Common myeloid progenitor, CD34-positive (primary cell): ENCODE data around the gene LAMP1.

Experiments
- CTCF ChIA-PET: fragments of 350-600 bp; sonication (Branson Sonifier 250); formaldehyde crosslinking; loops from one replicate; lab custom pipeline; 2021; ENCODE audit warnings: antibody characterized with exemption; lab: Charles Lee
- POLR2A ChIA-PET: fragments of 350-600 bp; sonication (Branson Sonifier 250); formaldehyde crosslinking; loops from one replicate; lab custom pipeline; 2021; ENCODE audit warnings: antibody characterized with exemption; lab: Charles Lee
- DNase-seq, 3 donors: peaks; one replicate each; pipeline versions ENCODE4 v3.0.0 to v3.0.0-alpha.2; 2013
- H3K27ac ChIP-seq, 2 experiments: 1 replicate in 1 of 2; 2 replicates in 1 of 2; pipeline ENCODE4 v1.7.0; 2013; ENCODE audit warnings: inconsistent platforms in 2 of 2, low read length in 2 of 2, mild to moderate bottlenecking in 2 of 2, low read depth in 1 of 2, moderate library complexity in 1 of 2; ENCODE audit not compliant: severe bottlenecking in 2 of 2, insufficient read depth in 1 of 2, poor library complexity in 1 of 2
- H3K27me3 ChIP-seq, 5 experiments: replicated peaks in 2 of 5; 1 replicate in 3 of 5; 2 replicates in 2 of 5; pipeline versions ENCODE4 v1.6.1 to v1.7.0; 2013; ENCODE audit warnings: low read length in 4 of 5, mild to moderate bottlenecking in 2 of 5, moderate library complexity in 2 of 5, inconsistent platforms in 1 of 5; ENCODE audit not compliant: insufficient read depth in 5 of 5, control insufficient read depth in 4 of 5
- H3K36me3 ChIP-seq, 4 experiments: 1 replicate in 2 of 4; 2 replicates in 2 of 4; pipeline versions ENCODE4 v1.6.1 to v1.7.0; 2013; ENCODE audit warnings: low read length in 3 of 4, control low read depth in 1 of 4, mild to moderate bottlenecking in 1 of 4; ENCODE audit not compliant: control insufficient read depth in 4 of 4, insufficient read depth in 4 of 4
- H3K4me1 ChIP-seq, 4 experiments: 1 replicate in 3 of 4; 2 replicates in 1 of 4; pipeline versions ENCODE4 v1.6.1 to v1.7.1; 2013; ENCODE audit warnings: low read length in 3 of 4, mild to moderate bottlenecking in 3 of 4, control low read depth in 1 of 4, inconsistent platforms in 1 of 4, moderate library complexity in 1 of 4; ENCODE audit not compliant: control insufficient read depth in 4 of 4, insufficient read depth in 4 of 4; ENCODE audit errors: control extremely low read depth in 1 of 4
- H3K4me3 ChIP-seq, 7 experiments: 1 replicate in 4 of 7; 2 replicates in 3 of 7; pipeline versions ENCODE4 v1.5.1 to v1.7.0; 2013; ENCODE audit warnings: mild to moderate bottlenecking in 7 of 7, low read length in 6 of 7, moderate library complexity in 6 of 7, inconsistent platforms in 2 of 7, low read depth in 2 of 7, control low read depth in 1 of 7; ENCODE audit not compliant: insufficient read depth in 4 of 7, control insufficient read depth in 1 of 7; ENCODE audit errors: extremely low read depth in 1 of 7
- H3K9me3 ChIP-seq, 5 experiments: 1 replicate in 4 of 5; 2 replicates in 1 of 5; pipeline versions ENCODE4 v1.6.1 to v1.7.1; 2013; ENCODE audit warnings: low read length in 4 of 5, mild to moderate bottlenecking in 2 of 5, inconsistent platforms in 1 of 5, low read depth in 1 of 5, moderate library complexity in 1 of 5; ENCODE audit not compliant: control insufficient read depth in 4 of 5, insufficient read depth in 2 of 5; ENCODE audit errors: control extremely low read depth in 1 of 5
- WGBS: methylation state at CpG from one replicate; pipeline ENCODE4 v1.1.5; 2013; ENCODE audit not compliant: insufficient coverage; 5-methylcytosine and 5-hydroxymethylcytosine counted together

LAMP1 gene

DNA sequence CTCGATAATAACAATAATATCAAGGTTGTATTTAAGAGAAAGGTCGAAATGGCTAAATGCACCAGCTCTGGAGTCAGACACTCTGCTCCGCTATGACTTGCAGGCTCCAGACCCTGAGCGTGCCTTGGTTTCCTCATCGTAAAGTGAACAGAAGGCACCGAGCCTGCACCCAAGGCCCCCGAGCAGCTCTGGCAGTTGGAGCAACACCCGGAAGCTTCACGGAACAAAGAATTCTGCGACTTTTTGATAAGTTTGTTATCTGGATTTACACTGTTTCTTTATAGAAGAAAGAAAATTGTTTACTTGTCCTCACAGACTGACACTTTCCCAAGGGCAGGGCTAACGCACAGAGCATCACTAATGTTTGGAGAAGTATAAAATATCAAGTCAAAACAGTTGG is 62.5 kb downstream of the LAMP1 start:
- Histone ChIP-seq H3K27ac (no peak overlapping the region), H3K4me3 (no peak overlapping the region), H3K9me3 (no peaks in the 10 kb centered on the region), H3K4me1 (peaks cover 0 to 15% (median 10%) of the 10 kb centered on the region in 4 experiments), H3K36me3 (no peaks in the 10 kb centered on the region), H3K27me3 (peaks cover 0 to 44% (median 23%) of the 10 kb centered on the region in 5 experiments)
- 84% methylated on average over 7 of the region's 11 CpGs for WGBS
- POLR2A ChIA-PET = interaction anchor here (0.5 kb wide), 1 partner anchor 808 kb away, joined by 3 read pairs; no protein-coding TSS in a partner anchor
- CTCF ChIA-PET = interaction anchor here (0.7 kb wide), 1 partner anchor 24 kb away, joined by 3 read pairs; no protein-coding TSS in a partner anchor
- DNase-seq = peak in 1 of 3 donors; percentile 13

DNA sequence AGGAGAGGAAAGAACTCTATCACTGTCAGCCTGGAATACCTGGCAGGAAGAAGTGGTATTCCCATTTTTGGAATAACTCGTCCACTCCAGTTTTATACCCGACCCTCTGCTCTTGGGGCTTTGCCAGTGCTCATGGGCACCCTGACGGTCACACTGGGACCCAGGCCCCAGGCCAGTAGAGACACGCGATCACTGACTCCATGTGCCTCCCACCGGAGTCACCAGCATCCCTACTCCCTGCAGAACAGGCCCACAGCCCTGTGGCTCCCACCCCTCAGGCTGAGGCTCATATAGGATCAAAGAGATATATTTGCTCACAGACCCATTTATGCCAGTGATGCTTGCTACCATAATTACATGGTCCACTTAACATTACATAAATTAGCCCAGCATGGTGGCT is 63.4 kb downstream of the LAMP1 start:
- 96% methylated on average over 6 of the region's 6 CpGs for WGBS
- Histone ChIP-seq H3K36me3 (no peaks in the 10 kb centered on the region), H3K4me1 (peaks cover 0 to 19% (median 12%) of the 10 kb centered on the region in 4 experiments), H3K4me3 (no peak overlapping the region), H3K9me3 (no peaks in the 10 kb centered on the region), H3K27me3 (peaks cover 0 to 53% (median 25%) of the 10 kb centered on the region in 5 experiments), H3K27ac (no peak overlapping the region)
- DNase-seq = no peak
- ChIA-PET POLR2A (no interaction called here), CTCF (no interaction called here)

DNA sequence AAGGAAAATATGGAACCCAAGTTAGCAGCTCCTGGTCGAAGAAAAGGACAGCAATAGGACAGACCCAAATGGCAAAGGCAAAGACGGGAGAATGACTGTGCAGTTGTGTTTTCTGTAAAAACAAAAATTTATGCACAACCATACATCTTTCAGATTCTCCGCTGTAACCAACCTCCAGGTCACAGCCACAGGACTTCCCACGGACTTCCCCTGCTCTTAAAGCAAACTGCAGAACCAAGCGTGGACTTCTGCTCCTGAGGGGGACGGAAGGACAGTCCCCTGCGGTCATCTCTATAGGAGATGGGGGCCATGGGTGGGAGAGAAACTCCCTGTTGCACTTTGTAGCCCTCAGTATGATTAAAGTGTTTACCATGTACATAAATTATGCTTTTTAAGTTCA is 64.4 kb downstream of the LAMP1 start:
- CTCF ChIA-PET = no interaction called here
- Histone ChIP-seq H3K4me1 (peaks cover 0 to 19% (median 12%) of the 10 kb centered on the region in 4 experiments), H3K4me3 (peak overlapping the region in 1 of 7 experiments; percentile 42), H3K36me3 (no peaks in the 10 kb centered on the region), H3K9me3 (no peaks in the 10 kb centered on the region), H3K27me3 (peaks cover 0 to 60% (median 25%) of the 10 kb centered on the region in 5 experiments), H3K27ac (no peak overlapping the region)
- POLR2A ChIA-PET = no interaction called here
- 0% methylated on average over 1 of the region's 7 CpGs for WGBS
- peak in 2 of 3 donors; percentile 56 to 61 for DNase-seq

DNA sequence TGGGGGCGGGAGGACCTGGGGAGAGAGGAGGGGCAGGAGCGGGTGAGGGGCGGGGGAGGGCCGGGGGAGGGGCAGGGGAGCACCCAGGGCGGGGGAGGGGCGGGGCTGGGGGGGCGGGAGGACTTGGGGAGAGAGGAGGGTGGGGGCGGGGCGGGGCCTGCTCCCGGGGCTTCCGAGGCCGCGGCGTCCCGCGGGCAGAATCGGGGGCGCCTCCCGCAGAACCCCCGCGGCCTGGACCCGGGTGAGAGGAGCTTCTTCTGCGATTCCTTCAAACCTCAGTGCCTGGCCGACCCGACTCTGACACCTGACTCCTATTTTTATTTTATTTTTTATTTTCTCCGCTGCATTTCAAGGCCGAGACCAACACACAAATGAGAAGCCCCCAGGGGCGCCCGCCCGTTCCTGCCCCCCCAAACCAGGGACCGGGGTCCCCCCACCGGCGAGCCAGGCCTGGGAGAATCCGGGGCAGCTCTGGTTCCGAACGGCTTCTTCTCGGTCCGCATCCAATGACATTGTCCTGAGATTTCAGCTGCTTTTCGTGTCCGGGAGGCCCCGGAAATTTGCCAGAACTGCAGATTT is 67.4 kb downstream of the LAMP1 start:
- H3K27me3 ChIP-seq = peaks cover 0 to 56% (median 20%) of the 10 kb centered on the region in 5 experiments
- WGBS = 24% methylated on average over 24 of the region's 41 CpGs
- H3K4me1 ChIP-seq = peaks cover 0 to 19% (median 12%) of the 10 kb centered on the region in 4 experiments
- CTCF ChIA-PET = no interaction called here
- H3K36me3 ChIP-seq = no peaks in the 10 kb centered on the region
- POLR2A ChIA-PET = no interaction called here
- no peak overlapping the region for H3K27ac ChIP-seq
- no peaks in the 10 kb centered on the region for H3K9me3 ChIP-seq
- peak in 2 of 3 donors; percentile 14 to 32 for DNase-seq
- H3K4me3 ChIP-seq = peak overlapping the region in 3 of 7 experiments; percentile 36 to 48 (median 36)

DNA sequence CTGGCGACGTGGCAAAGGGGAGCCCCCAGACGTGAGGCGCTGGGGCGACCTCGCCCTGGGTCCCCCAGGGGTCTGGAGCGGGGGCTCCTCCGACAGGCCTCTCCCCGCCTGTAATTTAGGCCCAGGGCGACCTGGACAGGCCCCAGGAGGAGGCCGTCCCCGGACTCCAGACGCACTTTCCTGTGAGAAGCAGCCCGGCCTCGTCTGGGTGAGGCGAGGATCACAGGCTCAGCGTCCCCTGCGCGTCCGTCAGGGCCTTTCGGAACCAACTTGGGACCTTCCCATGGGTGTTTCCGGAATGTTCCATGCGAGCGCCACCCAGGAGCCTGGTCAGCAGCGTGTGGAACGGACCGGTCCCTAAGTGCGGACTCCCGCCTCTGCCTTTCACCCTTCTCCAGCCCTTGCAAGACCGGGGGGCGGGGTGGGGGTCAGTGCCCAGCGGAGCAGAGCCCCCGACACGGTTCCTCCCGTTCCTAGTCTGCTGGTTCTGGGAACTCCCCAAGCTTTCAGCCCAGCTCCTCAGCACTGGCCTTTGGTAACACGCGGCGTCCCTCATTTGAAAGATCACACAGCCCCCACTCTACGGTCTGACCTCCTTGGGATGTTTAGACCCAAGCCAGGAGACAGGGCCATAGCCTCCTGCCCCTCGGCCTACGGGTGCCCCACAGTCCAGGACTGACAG is 68.0 kb downstream of the LAMP1 start:
- WGBS = 87% methylated on average over 30 of the region's 41 CpGs
- no peaks in the 10 kb centered on the region for H3K36me3 ChIP-seq
- H3K27ac ChIP-seq = no peak overlapping the region
- CTCF ChIA-PET = no interaction called here
- H3K4me3 ChIP-seq = peak overlapping the region in 2 of 7 experiments; percentile 36
- peaks cover 0 to 55% (median 17%) of the 10 kb centered on the region in 5 experiments for H3K27me3 ChIP-seq
- DNase-seq = no peak
- peaks cover 0 to 19% (median 12%) of the 10 kb centered on the region in 4 experiments for H3K4me1 ChIP-seq
- POLR2A ChIA-PET = no interaction called here
- no peaks in the 10 kb centered on the region for H3K9me3 ChIP-seq

DNA sequence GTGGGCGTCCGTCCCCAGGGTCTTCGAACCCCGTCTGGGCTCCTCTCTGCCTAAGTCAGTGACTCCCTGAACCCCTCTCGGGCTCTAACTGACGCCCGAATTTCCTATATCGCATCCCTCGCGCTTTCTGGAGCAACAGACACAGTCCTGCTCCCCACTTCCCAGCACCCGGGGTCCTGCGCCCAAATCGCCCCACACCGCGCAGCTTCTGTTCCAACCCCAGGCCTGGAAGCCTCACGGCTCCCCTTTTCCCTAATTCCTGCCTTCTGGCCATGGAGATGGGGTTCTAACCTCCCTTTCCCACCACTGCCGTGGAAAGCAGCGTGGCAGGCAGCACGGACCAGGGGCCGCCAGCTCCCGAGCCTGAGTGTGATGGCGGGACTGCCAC is 68.5 kb downstream of the LAMP1 start:
- no peak for DNase-seq
- H3K27ac ChIP-seq = no peak overlapping the region
- POLR2A ChIA-PET = no interaction called here
- CTCF ChIA-PET = no interaction called here
- H3K4me1 ChIP-seq = peaks cover 0 to 19% (median 12%) of the 10 kb centered on the region in 4 experiments
- peaks cover 0 to 52% (median 14%) of the 10 kb centered on the region in 5 experiments for H3K27me3 ChIP-seq
- H3K36me3 ChIP-seq = no peaks in the 10 kb centered on the region
- no peaks in the 10 kb centered on the region for H3K9me3 ChIP-seq
- WGBS = 94% methylated on average over 21 of the region's 22 CpGs
- H3K4me3 ChIP-seq = no peak overlapping the region
